Activated T-helper 17 cell treated with anti-CD3 and anti-CD28 coated beads, Interleukin-2, amount 50 U/mL, for 72 hours (primary cell): ENCODE data around the gene NAA10. TPM values are rescaled to one million over a fixed set of nuclear protein-coding genes. Genes with fewer than 3 reads are reported as not detected.
A peak's percentile ranks its signal among the peaks of the same experiment; 100 is the strongest.

Experiments
- ATAC-seq: fragments of 150-1000 bp; cut with Tn5 transposase; replicated peaks from 2 replicates; pipeline ENCODE4 v1.10.0; 2021; ENCODE audit warnings: mild to moderate bottlenecking, moderate library complexity
- H3K27ac Mint-ChIP-seq: one replicate; pipeline ENCODE4 v1.8.0; 2022; ENCODE audit warnings: mixed read lengths
- H3K27me3 Mint-ChIP-seq: one replicate; pipeline ENCODE4 v1.8.0; 2022; ENCODE audit warnings: mixed read lengths
- H3K36me3 Mint-ChIP-seq: one replicate; pipeline ENCODE4 v1.8.0; 2022; ENCODE audit warnings: low read depth, mild to moderate bottlenecking, mixed read lengths
- H3K4me1 Mint-ChIP-seq: one replicate; pipeline ENCODE4 v1.8.0; 2022; ENCODE audit warnings: mixed read lengths
- H3K4me3 Mint-ChIP-seq: one replicate; pipeline ENCODE4 v1.8.0; 2022; ENCODE audit warnings: mild to moderate bottlenecking, mixed read lengths
- H3K9me3 Mint-ChIP-seq: one replicate; pipeline ENCODE4 v1.8.0; 2022; ENCODE audit warnings: mixed read lengths
- total RNA-seq, 2 donors: library from RNA; stranded (reverse); gene quantifications; one replicate each; pipeline ENCODE4 v1.2.3, GENCODE V29; 2022

NAA10 gene
- total RNA-seq, 2 donors from 2014 or later, result 74.7 to 146 TPM

DNA sequence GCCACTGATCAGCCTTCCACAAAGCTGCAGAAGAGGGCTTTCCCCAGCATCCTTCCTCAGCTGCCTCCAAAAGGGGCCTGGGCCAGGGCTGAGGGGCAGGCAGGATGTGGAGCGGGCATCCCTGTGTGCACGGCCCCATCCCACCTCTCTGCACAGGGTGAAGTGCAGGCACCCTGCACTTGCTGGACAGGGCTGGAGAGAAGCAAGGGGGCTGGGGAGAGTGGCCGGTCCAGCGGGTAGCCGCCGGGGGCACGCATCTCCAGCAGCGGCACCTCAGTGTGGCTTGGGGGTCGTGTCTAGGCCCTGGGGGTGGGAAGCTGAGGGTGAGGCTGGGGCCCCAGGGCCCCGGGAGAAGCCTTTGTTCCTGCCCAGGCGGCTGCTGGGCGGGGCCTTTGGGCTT is 27.4 kb downstream of the NAA10 start:
- Mint-ChIP-seq H3K27ac (no peak overlapping the region), H3K36me3 (peaks cover 18% of the 10 kb centered on the region), H3K9me3 (no peaks in the 10 kb centered on the region), H3K4me3 (no peak overlapping the region), H3K4me1 (peaks cover 17% of the 10 kb centered on the region), H3K27me3 (no peaks in the 10 kb centered on the region)
- no peak for ATAC-seq

DNA sequence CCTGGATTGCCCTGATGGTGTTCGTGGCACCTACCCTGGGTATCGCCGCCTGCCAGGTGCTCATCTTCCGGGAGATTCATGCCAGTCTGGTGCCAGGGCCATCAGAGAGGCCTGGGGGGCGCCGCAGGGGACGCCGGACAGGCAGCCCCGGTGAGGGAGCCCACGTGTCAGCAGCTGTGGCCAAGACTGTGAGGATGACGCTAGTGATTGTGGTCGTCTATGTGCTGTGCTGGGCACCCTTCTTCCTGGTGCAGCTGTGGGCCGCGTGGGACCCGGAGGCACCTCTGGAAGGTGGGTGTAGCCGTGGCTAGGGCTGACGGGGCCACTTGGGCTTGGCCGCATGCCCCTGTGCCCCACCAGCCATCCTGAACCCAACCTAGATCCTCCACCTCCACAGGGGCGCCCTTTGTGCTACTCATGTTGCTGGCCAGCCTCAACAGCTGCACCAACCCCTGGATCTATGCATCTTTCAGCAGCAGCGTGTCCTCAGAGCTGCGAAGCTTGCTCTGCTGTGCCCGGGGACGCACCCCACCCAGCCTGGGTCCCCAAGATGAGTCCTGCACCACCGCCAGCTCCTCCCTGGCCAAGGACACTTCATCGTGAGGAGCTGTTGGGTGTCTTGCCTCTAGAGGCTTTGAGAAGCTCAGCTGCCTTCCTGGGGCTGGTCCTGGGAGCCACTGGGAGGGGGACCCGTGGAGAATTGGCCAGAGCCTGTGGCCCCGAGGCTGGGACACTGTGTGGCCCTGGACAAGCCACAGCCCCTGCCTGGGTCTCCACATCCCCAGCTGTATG is 28.5 kb downstream of the NAA10 start:
- Mint-ChIP-seq H3K27ac (peak overlapping the region; percentile 28), H3K4me1 (peaks cover 23% of the 10 kb centered on the region), H3K9me3 (no peaks in the 10 kb centered on the region), H3K27me3 (no peaks in the 10 kb centered on the region), H3K4me3 (no peak overlapping the region), H3K36me3 (peaks cover 6% of the 10 kb centered on the region)
- ATAC-seq, result peak; percentile 44

DNA sequence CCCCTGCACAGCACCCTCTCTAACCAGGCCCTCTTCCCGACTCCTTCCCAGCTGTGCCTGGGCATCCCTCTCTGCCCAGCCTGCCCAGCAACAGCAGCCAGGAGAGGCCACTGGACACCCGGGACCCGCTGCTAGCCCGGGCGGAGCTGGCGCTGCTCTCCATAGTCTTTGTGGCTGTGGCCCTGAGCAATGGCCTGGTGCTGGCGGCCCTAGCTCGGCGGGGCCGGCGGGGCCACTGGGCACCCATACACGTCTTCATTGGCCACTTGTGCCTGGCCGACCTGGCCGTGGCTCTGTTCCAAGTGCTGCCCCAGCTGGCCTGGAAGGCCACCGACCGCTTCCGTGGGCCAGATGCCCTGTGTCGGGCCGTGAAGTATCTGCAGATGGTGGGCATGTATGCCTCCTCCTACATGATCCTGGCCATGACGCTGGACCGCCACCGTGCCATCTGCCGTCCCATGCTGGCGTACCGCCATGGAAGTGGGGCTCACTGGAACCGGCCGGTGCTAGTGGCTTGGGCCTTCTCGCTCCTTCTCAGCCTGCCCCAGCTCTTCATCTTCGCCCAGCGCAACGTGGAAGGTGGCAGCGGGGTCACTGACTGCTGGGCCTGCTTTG is 29.2 kb downstream of the NAA10 start:
- H3K4me3 Mint-ChIP-seq, result no peak overlapping the region
- peaks cover 24% of the 10 kb centered on the region for H3K4me1 Mint-ChIP-seq
- H3K36me3 Mint-ChIP-seq, result peaks cover 4% of the 10 kb centered on the region
- H3K27ac Mint-ChIP-seq, result peak overlapping the region; percentile 28
- ATAC-seq, result no peak
- no peaks in the 10 kb centered on the region for H3K9me3 Mint-ChIP-seq
- H3K27me3 Mint-ChIP-seq, result no peaks in the 10 kb centered on the region

GRCh38 chrX:153903991-153904957 is 30.6 kb downstream of the NAA10 start, which contains the start of gene AVPR2:
Gene AVPR2 (plus strand): TSS chrX:153904673. CDS start chrX:153905146, 473 bp downstream.
- H3K36me3 Mint-ChIP-seq, result no peaks in the 10 kb centered on the region
- ATAC-seq, result no peak
- no peaks in the 10 kb centered on the region for H3K27me3 Mint-ChIP-seq
- peak within 1 kb of the TSS; percentile 27 for H3K4me3 Mint-ChIP-seq
- H3K27ac Mint-ChIP-seq, result peak within 1 kb of the TSS; percentile 83
- H3K4me1 Mint-ChIP-seq, result peaks cover 24% of the 10 kb centered on the region
- no peaks in the 10 kb centered on the region for H3K9me3 Mint-ChIP-seq

DNA sequence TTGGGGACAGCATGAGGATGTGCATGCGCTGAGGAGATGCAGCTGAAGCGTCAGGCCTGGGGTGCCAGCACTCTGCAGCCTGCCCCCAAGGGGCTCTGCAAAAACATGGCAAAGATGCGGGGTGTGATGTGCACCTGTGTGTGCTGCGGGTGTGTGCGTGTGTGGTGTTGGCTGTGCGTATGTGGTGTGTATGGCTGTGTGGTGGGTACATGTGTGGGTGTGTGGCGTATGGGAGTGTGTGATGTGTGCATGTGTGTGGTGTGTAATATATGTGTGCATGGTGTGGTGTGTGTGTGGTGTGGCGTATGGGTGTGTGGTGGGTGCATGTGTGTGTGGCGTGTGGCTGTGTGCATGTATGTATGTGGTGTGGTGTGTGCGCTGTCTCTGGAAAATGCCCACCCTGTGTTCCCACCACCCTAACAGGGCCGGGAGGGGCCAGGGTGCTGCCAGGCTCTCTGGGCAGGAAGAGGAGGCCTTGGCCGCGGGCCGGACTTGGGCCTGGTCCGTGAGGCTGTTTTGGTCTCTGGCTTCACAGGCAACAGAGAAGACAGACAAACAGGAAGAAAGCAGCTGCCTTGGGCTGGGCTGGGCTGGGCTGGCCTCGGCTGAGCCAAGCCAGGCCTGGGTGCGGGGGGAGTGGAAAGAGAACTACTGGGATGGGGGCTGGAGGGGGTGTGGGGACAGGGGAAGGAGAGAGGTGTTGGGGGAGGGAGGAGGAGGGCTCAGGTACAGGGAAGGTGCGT is 31.4 kb downstream of the NAA10 start:
- Mint-ChIP-seq H3K4me3 (peak overlapping the region; percentile 27), H3K9me3 (no peaks in the 10 kb centered on the region)
- no peak for ATAC-seq

GRCh38 chrX:153902385-153902784 is 32.5 kb downstream of the NAA10 start:
- peaks cover 24% of the 10 kb centered on the region for H3K4me1 Mint-ChIP-seq
- ATAC-seq, result no peak
- no peaks in the 10 kb centered on the region for H3K27me3 Mint-ChIP-seq
- no peak overlapping the region for H3K27ac Mint-ChIP-seq
- H3K9me3 Mint-ChIP-seq, result no peaks in the 10 kb centered on the region
- peak overlapping the region; percentile 70 for H3K4me3 Mint-ChIP-seq
- no peaks in the 10 kb centered on the region for H3K36me3 Mint-ChIP-seq

More for the DNA sequence above, 31.4 kb downstream of the NAA10 start:
- H3K27ac Mint-ChIP-seq, result peak overlapping the region; percentile 83
- no peaks in the 10 kb centered on the region for H3K36me3 Mint-ChIP-seq
- H3K27me3 Mint-ChIP-seq, result no peaks in the 10 kb centered on the region
- H3K4me1 Mint-ChIP-seq, result peaks cover 24% of the 10 kb centered on the region

DNA sequence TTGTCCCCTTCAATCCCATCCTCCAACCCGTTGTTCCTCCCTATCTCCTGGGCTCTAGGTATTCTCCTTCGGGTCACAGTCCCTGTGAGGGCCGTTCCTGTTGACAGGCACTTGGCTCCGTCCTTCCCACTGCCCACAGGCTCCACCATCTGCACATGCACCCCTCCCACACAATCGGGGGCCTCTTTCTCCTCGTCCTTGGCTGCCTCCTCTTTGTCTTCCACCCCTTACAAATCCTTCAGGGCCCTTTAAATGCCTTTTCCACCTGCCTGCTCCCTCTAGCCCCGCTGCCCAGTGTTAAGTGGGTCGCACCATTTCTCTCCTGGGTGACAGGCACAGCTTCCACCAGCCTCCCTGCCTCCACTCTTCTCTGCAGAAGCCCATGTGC is 33.1 kb downstream of the NAA10 start:
- no peaks in the 10 kb centered on the region for H3K27me3 Mint-ChIP-seq
- peaks cover 24% of the 10 kb centered on the region for H3K4me1 Mint-ChIP-seq
- H3K36me3 Mint-ChIP-seq, result no peaks in the 10 kb centered on the region
- no peak for ATAC-seq
- peak overlapping the region; percentile 70 for H3K4me3 Mint-ChIP-seq
- peak overlapping the region; percentile 65 for H3K27ac Mint-ChIP-seq
- H3K9me3 Mint-ChIP-seq, result no peaks in the 10 kb centered on the region

DNA sequence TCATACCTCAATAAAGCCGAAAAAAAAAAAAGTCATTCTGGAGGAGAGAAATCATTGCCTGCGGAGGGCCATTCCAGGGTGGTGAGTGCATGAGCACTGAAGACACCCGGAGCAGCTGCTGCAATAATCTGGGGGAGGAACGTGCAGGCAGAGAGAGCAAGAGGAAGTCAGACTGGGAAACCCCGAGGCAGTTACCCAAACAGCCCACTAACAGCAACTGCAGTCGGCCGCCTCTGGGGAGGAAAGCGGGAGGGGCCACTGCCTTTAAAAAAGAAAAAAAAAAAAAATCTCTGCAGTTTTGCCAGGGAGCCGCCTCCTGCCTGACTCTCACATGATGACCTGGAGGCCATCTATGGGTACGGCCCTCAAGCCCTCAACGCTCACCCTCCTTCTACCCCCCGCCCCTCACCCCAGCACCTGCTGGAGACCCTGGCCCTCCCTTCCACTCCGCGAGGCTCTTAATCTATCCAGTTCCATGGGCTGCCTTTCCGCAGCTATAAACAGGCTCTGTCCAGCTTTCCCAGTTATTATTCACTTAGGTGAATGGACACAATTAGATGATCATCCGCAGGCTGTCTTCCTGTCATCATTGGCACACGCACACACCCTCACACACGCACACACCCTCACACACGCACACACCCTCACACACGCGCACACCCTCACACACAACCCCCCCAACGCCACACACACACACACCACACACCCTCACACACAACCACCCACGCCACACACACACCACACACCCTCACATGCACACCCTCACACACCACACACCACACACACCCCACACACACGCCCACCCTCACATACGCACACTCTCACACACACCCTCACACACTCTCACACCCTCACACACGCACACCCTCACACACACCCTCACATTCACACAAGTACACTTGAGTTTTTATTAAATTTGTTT is 33.7 kb downstream of the NAA10 start:
- H3K27ac Mint-ChIP-seq, result peak overlapping the region; percentile 65
- peak overlapping the region; percentile 70 for H3K4me3 Mint-ChIP-seq
- ATAC-seq, result peak; percentile 90

DNA sequence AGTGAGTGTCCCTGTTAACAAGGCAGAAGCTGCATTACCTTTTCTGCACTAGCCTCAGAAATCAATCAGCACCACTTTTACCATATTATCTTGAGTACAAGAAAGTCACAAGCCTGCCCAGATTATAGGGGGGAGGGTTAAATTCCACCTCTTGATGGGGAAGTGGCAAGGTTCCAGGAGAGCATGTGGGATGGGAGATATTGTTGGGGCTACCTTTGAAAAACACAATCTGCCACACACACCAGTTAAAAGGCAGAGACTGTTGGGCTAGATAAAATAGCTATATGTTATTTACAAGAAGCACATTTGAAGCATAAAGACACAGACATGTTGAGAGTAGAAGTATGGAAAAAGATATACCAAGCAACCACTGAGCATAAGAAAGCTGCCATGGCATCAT is 36.9 kb downstream of the NAA10 start:
- Mint-ChIP-seq H3K27me3 (no peaks in the 10 kb centered on the region), H3K4me3 (no peak overlapping the region)

More for the DNA sequence above, 33.7 kb downstream of the NAA10 start:
- H3K36me3 Mint-ChIP-seq, result no peaks in the 10 kb centered on the region
- peaks cover 20% of the 10 kb centered on the region for H3K4me1 Mint-ChIP-seq
- no peaks in the 10 kb centered on the region for H3K27me3 Mint-ChIP-seq
- no peaks in the 10 kb centered on the region for H3K9me3 Mint-ChIP-seq

GRCh38 chrX:153889123-153889522 is 45.7 kb downstream of the NAA10 start:
- no peak for ATAC-seq
- Mint-ChIP-seq H3K4me1 (no peaks in the 10 kb centered on the region), H3K4me3 (no peak overlapping the region), H3K27me3 (no peaks in the 10 kb centered on the region), H3K27ac (no peak overlapping the region), H3K36me3 (no peaks in the 10 kb centered on the region), H3K9me3 (no peaks in the 10 kb centered on the region)

More for the DNA sequence above, 36.9 kb downstream of the NAA10 start:
- Mint-ChIP-seq H3K36me3 (no peaks in the 10 kb centered on the region), H3K27ac (no peak overlapping the region), H3K9me3 (no peaks in the 10 kb centered on the region), H3K4me1 (peaks cover 8% of the 10 kb centered on the region)
- no peak for ATAC-seq

GRCh38 chrX:153888344-153888743 is 46.5 kb downstream of the NAA10 start:
- no peak overlapping the region for H3K27ac Mint-ChIP-seq
- H3K9me3 Mint-ChIP-seq, result no peaks in the 10 kb centered on the region
- no peak for ATAC-seq
- no peaks in the 10 kb centered on the region for H3K4me1 Mint-ChIP-seq
- no peaks in the 10 kb centered on the region for H3K27me3 Mint-ChIP-seq
- H3K4me3 Mint-ChIP-seq, result no peak overlapping the region
- no peaks in the 10 kb centered on the region for H3K36me3 Mint-ChIP-seq

DNA sequence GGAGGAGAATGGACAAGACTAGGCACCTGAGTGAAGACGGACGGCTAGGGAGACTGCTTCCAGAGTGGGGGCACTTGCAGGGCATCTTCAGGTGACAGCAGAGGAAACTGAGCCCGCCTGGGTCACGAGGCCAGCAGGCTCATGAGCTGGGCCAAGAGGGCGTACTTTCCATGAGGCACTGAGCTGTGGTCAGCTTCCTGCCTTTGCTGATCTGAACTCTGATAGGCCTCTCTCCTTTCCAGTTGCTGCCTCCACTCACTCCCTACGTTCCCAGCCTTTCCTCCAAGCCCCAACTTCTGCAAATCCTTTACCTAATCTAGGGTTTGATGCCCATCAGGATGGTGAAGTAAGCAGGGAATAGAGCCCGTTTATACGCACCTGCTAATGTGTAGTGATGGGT is 47.5 kb downstream of the NAA10 start:
- H3K9me3 Mint-ChIP-seq, result no peaks in the 10 kb centered on the region

DNA sequence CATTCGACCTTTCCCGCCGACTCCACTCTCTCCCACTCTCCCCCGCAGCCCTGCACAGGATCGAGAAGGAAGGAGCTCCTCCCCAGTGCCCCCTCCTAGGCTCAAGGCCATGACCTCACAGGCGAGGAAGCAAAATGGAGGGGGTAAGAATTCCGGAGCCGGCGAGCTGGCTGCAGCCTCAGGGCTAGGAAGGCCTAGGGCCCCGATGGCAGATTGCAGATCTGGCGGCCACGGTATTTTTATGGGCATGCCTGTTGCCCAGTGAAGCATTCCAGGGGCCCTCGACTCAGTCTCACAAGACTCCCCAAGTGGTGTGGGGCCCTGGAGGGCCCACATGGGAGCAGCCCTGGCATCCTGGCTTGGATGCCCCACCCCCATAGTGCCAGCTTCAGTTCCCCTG is 47.9 kb downstream of the NAA10 start:
- H3K4me1 Mint-ChIP-seq, result no peaks in the 10 kb centered on the region
- no peaks in the 10 kb centered on the region for H3K36me3 Mint-ChIP-seq
- H3K27ac Mint-ChIP-seq, result no peak overlapping the region
- no peak for ATAC-seq
- H3K9me3 Mint-ChIP-seq, result no peaks in the 10 kb centered on the region
- no peak overlapping the region for H3K4me3 Mint-ChIP-seq
- peaks cover 4% of the 10 kb centered on the region for H3K27me3 Mint-ChIP-seq

More for the DNA sequence above, 47.5 kb downstream of the NAA10 start:
- ATAC-seq, result no peak
- no peaks in the 10 kb centered on the region for H3K4me1 Mint-ChIP-seq
- no peak overlapping the region for H3K27ac Mint-ChIP-seq
- H3K4me3 Mint-ChIP-seq, result no peak overlapping the region
- peaks cover under 1% of the 10 kb centered on the region for H3K27me3 Mint-ChIP-seq
- H3K36me3 Mint-ChIP-seq, result no peaks in the 10 kb centered on the region
